Measurements from ENCODE around the gene LOX. TPM values are rescaled to one million over a fixed set of nuclear protein-coding genes. Genes with fewer than 3 reads are reported as not detected.

The LOX gene
- total RNA-seq, 1 donor from 2014 or later: 0.27 TPM

DNA sequence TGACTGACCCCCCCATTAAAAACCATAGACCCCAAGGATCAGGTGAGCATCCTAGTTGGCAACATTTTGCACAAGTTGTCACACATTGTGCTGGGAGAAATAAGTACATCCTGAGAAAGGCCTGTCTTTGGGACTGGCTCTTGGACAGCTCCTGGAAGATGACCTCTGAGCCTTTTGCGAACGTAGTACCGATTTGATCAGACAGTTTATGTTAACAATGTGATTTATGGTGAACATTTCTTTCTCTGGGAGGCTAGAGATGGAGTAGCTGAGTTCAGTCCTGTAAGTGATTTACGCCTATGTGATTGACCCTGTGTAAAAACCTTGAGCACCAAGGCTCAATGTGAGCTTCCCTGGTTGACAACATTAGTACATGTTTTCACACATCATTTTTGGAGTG is 41.7 kb downstream of the LOX start:
- Mint-ChIP-seq H3K4me3 (ENCODE audit: unreplicated experiment) (no peak overlapping the region), H3K9me3 (ENCODE audit: unreplicated experiment) (no peaks in the 10 kb centered on the region), H3K36me3 (ENCODE audit: unreplicated experiment) (no peaks in the 10 kb centered on the region), H3K27ac (ENCODE audit: unreplicated experiment) (no peak overlapping the region), H3K27me3 (ENCODE audit: unreplicated experiment) (no peaks in the 10 kb centered on the region), H3K4me1 (ENCODE audit: low read depth, unreplicated experiment) (peaks cover 4% of the 10 kb centered on the region)
- TF ChIP-seq, protein P1, sequence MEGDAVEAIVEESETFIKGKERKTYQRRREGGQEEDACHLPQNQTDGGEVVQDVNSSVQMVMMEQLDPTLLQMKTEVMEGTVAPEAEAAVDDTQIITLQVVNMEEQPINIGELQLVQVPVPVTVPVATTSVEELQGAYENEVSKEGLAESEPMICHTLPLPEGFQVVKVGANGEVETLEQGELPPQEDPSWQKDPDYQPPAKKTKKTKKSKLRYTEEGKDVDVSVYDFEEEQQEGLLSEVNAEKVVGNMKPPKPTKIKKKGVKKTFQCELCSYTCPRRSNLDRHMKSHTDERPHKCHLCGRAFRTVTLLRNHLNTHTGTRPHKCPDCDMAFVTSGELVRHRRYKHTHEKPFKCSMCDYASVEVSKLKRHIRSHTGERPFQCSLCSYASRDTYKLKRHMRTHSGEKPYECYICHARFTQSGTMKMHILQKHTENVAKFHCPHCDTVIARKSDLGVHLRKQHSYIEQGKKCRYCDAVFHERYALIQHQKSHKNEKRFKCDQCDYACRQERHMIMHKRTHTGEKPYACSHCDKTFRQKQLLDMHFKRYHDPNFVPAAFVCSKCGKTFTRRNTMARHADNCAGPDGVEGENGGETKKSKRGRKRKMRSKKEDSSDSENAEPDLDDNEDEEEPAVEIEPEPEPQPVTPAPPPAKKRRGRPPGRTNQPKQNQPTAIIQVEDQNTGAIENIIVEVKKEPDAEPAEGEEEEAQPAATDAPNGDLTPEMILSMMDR (IDR thresholded peaks at IDR 0.05; ENCODE audit: partially characterized antibody, unreplicated experiment): no peak
- DNase-seq: no peak

DNA sequence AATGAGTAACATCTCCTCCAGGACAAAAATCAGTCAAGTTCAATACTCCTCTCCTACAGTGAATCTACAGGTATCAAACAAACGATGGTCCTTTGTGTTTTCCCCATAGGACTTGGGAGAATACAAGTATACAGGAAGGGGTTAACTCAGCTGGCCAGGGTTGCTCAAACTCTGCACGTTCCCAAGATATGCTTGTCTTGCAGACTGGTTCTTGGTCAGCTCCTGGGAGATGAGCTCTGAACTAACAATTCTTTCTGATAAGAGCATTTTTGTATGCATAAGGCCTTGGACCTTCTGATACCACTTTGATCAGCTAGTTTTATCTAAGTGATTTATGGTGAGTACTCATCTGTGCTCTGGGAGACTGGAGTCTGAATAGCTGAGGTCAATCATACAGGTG is 42.1 kb downstream of the LOX start:
- H3K27ac Mint-ChIP-seq (ENCODE audit: unreplicated experiment): no peak overlapping the region
- peaks cover 8% of the 10 kb centered on the region for H3K4me1 Mint-ChIP-seq (ENCODE audit: low read depth, unreplicated experiment)
- no peaks in the 10 kb centered on the region for H3K27me3 Mint-ChIP-seq (ENCODE audit: unreplicated experiment)
- H3K4me3 Mint-ChIP-seq (ENCODE audit: unreplicated experiment): no peak overlapping the region
- no peaks in the 10 kb centered on the region for H3K9me3 Mint-ChIP-seq (ENCODE audit: unreplicated experiment)
- no peak for DNase-seq
- H3K36me3 Mint-ChIP-seq (ENCODE audit: unreplicated experiment): no peaks in the 10 kb centered on the region
- TF ChIP-seq, protein P1 (IDR thresholded peaks at IDR 0.05; ENCODE audit: partially characterized antibody, unreplicated experiment): no peak

DNA sequence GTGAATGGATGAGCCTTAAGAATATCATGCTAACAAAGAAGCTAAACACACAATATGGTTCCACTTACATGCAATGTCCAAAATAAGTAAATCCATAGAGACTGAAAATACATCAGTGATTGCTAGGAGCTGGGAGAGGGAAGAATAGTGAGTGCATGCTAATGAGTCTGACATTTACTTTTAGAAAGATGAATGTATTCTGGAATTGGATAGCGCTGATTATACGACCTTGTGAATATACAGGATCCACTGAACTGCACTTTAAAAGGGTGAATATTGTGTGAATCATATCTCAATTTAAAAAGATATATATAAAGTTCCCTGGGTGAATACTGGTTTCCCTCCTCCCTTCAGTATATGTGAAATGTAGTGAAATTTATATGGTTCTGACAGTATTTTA is 46.2 kb downstream of the LOX start:
- H3K4me1 Mint-ChIP-seq (ENCODE audit: low read depth, unreplicated experiment): peaks cover 10% of the 10 kb centered on the region
- TF ChIP-seq, protein P1 (IDR thresholded peaks at IDR 0.05; ENCODE audit: partially characterized antibody, unreplicated experiment): no peak

DNA sequence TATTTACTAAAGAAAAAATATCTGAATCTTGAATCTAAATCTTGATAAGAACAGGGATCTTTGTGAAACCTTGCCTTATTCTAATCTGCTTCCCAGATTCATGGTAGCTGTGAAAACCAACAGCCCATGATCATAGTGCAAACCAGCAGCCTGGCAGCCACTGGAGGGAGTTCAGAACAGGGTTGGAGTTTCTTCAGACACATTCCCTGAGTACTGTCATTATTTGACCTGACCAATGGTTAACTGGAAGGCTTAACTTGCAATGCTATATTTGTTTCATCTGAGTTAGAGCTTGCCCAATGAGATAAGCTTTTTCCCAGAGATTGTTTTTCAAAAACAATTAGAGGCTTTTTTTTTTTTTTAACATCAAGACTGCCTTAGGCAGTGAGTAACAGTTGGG is 47.8 kb downstream of the LOX start:
- no peaks in the 10 kb centered on the region for H3K27me3 Mint-ChIP-seq (ENCODE audit: unreplicated experiment)
- no peak overlapping the region for H3K4me3 Mint-ChIP-seq (ENCODE audit: unreplicated experiment)
- no peaks in the 10 kb centered on the region for H3K36me3 Mint-ChIP-seq (ENCODE audit: unreplicated experiment)
- TF ChIP-seq, protein P1 (IDR thresholded peaks at IDR 0.05; ENCODE audit: partially characterized antibody, unreplicated experiment): no peak
- H3K9me3 Mint-ChIP-seq (ENCODE audit: unreplicated experiment): no peaks in the 10 kb centered on the region
- no peak overlapping the region for H3K27ac Mint-ChIP-seq (ENCODE audit: unreplicated experiment)
- H3K4me1 Mint-ChIP-seq (ENCODE audit: low read depth, unreplicated experiment): peaks cover 10% of the 10 kb centered on the region
- DNase-seq: no peak

More for the DNA sequence above, 46.2 kb downstream of the LOX start:
- no peak for DNase-seq
- Mint-ChIP-seq H3K9me3 (ENCODE audit: unreplicated experiment) (no peaks in the 10 kb centered on the region), H3K27ac (ENCODE audit: unreplicated experiment) (no peak overlapping the region), H3K36me3 (ENCODE audit: unreplicated experiment) (no peaks in the 10 kb centered on the region), H3K27me3 (ENCODE audit: unreplicated experiment) (no peaks in the 10 kb centered on the region), H3K4me3 (ENCODE audit: unreplicated experiment) (no peak overlapping the region)

DNA sequence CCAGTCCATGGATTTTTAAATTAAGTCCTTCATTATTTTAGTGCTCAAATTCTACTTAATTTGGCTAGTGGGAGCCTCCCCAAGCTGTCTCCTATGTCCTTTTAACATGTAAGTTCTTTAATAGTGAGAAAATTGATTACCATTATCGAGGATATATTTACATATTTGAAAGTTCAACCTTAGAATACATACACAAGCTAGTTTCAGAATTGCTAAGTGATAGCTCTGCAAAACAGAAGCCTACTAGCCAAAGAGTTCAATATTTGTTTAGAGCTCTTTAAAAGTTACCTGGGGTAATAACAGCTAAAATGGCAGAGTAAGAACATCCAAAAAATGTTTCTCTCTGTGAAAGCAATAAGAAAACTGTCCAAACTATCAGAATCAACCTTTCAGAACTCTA is 48.2 kb downstream of the LOX start:
- Mint-ChIP-seq H3K9me3 (ENCODE audit: unreplicated experiment) (no peaks in the 10 kb centered on the region), H3K27me3 (ENCODE audit: unreplicated experiment) (no peaks in the 10 kb centered on the region), H3K36me3 (ENCODE audit: unreplicated experiment) (no peaks in the 10 kb centered on the region), H3K27ac (ENCODE audit: unreplicated experiment) (no peak overlapping the region), H3K4me1 (ENCODE audit: low read depth, unreplicated experiment) (peaks cover 10% of the 10 kb centered on the region), H3K4me3 (ENCODE audit: unreplicated experiment) (no peak overlapping the region)
- TF ChIP-seq, protein P1 (IDR thresholded peaks at IDR 0.05; ENCODE audit: partially characterized antibody, unreplicated experiment): no peak
- DNase-seq: no peak
